GM23338 (cell line): Measurements from ENCODE around the gene R3HDM2. TPM values are rescaled to one million over a fixed set of nuclear protein-coding genes. Genes with fewer than 3 reads are reported as not detected.
A peak's percentile ranks its signal among the peaks of the same experiment; 100 is the strongest.

ENCODE experiments used
- ATAC-seq: fragments of 200-7000 bp; cut with Tn5 transposase; 3 replicates; pipeline ENCODE4 v1.9.1; 2020
- DNase-seq: peaks from one replicate; pipeline ENCODE4 v3.0.0-alpha.2; 2015; ENCODE audit warnings: low spot score
- H2AFZ ChIP-seq: fragments of 200-600 bp; sonication (generic); 2 replicates; pipeline ENCODE4 v1.8.0; 2016; ENCODE audit warnings: antibody characterized with exemption, mild to moderate bottlenecking, moderate library complexity
- H3F3A ChIP-seq: fragments of 200-600 bp; sonication (generic); replicated peaks from 2 replicates; pipeline ENCODE4 v1.8.0; 2017; ENCODE audit warnings: antibody characterized with exemption, mixed run types, low read depth
- H3K27ac ChIP-seq: fragments of 200-600 bp; sonication (generic); 2 replicates; pipeline ENCODE4 v1.6.1; 2016; ENCODE audit warnings: low read depth
- H3K27me3 ChIP-seq: fragments of 200-600 bp; sonication (generic); 2 replicates; pipeline ENCODE4 v1.8.0; 2016; ENCODE audit warnings: mild to moderate bottlenecking, mixed run types, moderate library complexity; ENCODE audit not compliant: insufficient read depth
- H3K36me3 ChIP-seq: fragments of 200-600 bp; sonication (generic); 2 replicates; pipeline ENCODE4 v1.8.0; 2016; ENCODE audit warnings: mild to moderate bottlenecking; ENCODE audit not compliant: insufficient read depth
- H3K4me1 ChIP-seq: fragments of 200-600 bp; sonication (generic); 2 replicates; pipeline ENCODE4 v1.8.0; 2016; ENCODE audit warnings: mild to moderate bottlenecking, moderate library complexity; ENCODE audit not compliant: insufficient read depth
- H3K4me2 ChIP-seq: fragments of 200-600 bp; sonication (generic); 2 replicates; pipeline ENCODE4 v1.7.1; 2017; ENCODE audit warnings: mixed run types
- H3K4me3 ChIP-seq: fragments of 200-600 bp; sonication (generic); 2 replicates; pipeline ENCODE4 v1.6.1; 2016; ENCODE audit warnings: mixed run types
- H3K79me2 ChIP-seq: fragments of 200-600 bp; sonication (generic); replicated peaks from 2 replicates; pipeline ENCODE4 v1.8.0; 2017; ENCODE audit warnings: mild to moderate bottlenecking; ENCODE audit not compliant: insufficient read depth
- H3K9me2 ChIP-seq: fragments of 200-600 bp; sonication (generic); 2 replicates; pipeline ENCODE4 v1.8.0; 2017; ENCODE audit not compliant: insufficient read depth
- H4K20me1 ChIP-seq: fragments of 200-600 bp; sonication (generic); replicated peaks from 2 replicates; pipeline ENCODE4 v1.8.0; 2017; ENCODE audit warnings: mild to moderate bottlenecking; ENCODE audit not compliant: insufficient read depth
- H3K27ac Mint-ChIP-seq: 2 replicates; pipeline ENCODE4 v1.8.0; 2020; ENCODE audit warnings: inconsistent platforms, mild to moderate bottlenecking, moderate library complexity, mixed read lengths
- H3K27me3 Mint-ChIP-seq: 3 replicates; pipeline ENCODE4 v1.8.0; 2022; ENCODE audit warnings: low read depth, mild to moderate bottlenecking, moderate library complexity, mixed read lengths, inconsistent platforms; ENCODE audit not compliant: insufficient read depth, poor library complexity
- H3K36me3 Mint-ChIP-seq: 3 replicates; pipeline ENCODE4 v1.8.0; 2021; ENCODE audit warnings: low read depth, mild to moderate bottlenecking, inconsistent platforms, moderate library complexity, mixed read lengths
- H3K4me1 Mint-ChIP-seq: 3 replicates; pipeline ENCODE4 v1.8.0; 2020; ENCODE audit warnings: mild to moderate bottlenecking, inconsistent platforms, mixed read lengths
- H3K4me3 Mint-ChIP-seq: 3 replicates; pipeline ENCODE4 v1.8.0; 2021; ENCODE audit warnings: moderate library complexity, mild to moderate bottlenecking, inconsistent platforms, mixed read lengths
- H3K9me3 Mint-ChIP-seq: 3 replicates; pipeline ENCODE4 v1.8.0; 2020; ENCODE audit warnings: moderate library complexity, mild to moderate bottlenecking, inconsistent platforms, mixed read lengths
- CREB1 ChIP-seq: fragments of 250-450 bp; sonication (Bioruptor Pico); IDR thresholded peaks from 2 replicates; pipeline ENCODE4 v1.5.0; 2020; ENCODE audit warnings: low read depth, mild to moderate bottlenecking, moderate library complexity
- CTCF ChIP-seq, 2 experiments: fragments of 200-600 bp in 1 of 2; sonication (generic) in 1 of 2; conservative IDR thresholded peaks; 2 replicates each; pipeline versions ENCODE4 v1.5.1 to v1.6.1; 2016 to 2017; ENCODE audit warnings: antibody characterized with exemption in 2 of 2, low read depth in 2 of 2, mild to moderate bottlenecking in 2 of 2, moderate library complexity in 1 of 2
- EZH2 ChIP-seq: fragments of 200-600 bp; sonication (generic); IDR thresholded peaks from one replicate; pipeline ENCODE4 v1.8.0; 2017; ENCODE audit warnings: antibody characterized with exemption, mild to moderate bottlenecking, low read depth; ENCODE audit not compliant: unreplicated experiment
- EZH2phosphoT487 ChIP-seq: fragments of 200-600 bp; sonication (generic); IDR thresholded peaks from one replicate; pipeline ENCODE4 v1.8.1; 2018; ENCODE audit warnings: antibody characterized with exemption; ENCODE audit not compliant: unreplicated experiment
- JUNB ChIP-seq: IDR thresholded peaks from one replicate; pipeline ENCODE4 v1.6.1; 2016; ENCODE audit warnings: antibody characterized with exemption; ENCODE audit not compliant: unreplicated experiment
- STAT1 ChIP-seq: IDR thresholded peaks from one replicate; pipeline ENCODE4 v1.6.1; 2016; ENCODE audit warnings: antibody characterized with exemption; ENCODE audit not compliant: unreplicated experiment
- ZNF331 ChIP-seq: fragments of 250-450 bp; sonication (Bioruptor Pico); IDR thresholded peaks from 2 replicates; pipeline ENCODE4 v1.5.0; 2020; ENCODE audit warnings: low read depth, mild to moderate bottlenecking, moderate library complexity
- polyA plus RNA-seq: library from polyadenylated mRNA; unstranded; fragments of >200 nt; fragmentation: Nextera tagmentation; extraction: Ambion mirVana; gene quantifications from 2 replicates; pipeline ENCODE4 v1.2.1, GENCODE V29; 2016
- total RNA-seq: library from RNA; depleted of rRNA; stranded (reverse); fragments of >200 nt; shearing (Covaris generic); gene quantifications from 2 replicates; pipeline ENCODE4 v1.2.3, GENCODE V29; 2014
- TF ChIP-seq, protein P1 (sequence below): IDR thresholded peaks from 2 replicates; pipeline ENCODE4 v1.6.1; 2016; ENCODE audit warnings: antibody characterized with exemption
- TF ChIP-seq, protein P2 (sequence below): fragments of 250-450 bp; sonication (Bioruptor Pico); IDR thresholded peaks from 2 replicates; pipeline ENCODE4 v1.5.0; 2020; ENCODE audit warnings: mild to moderate bottlenecking, moderate library complexity

R3HDM2 gene
- total and polyA plus RNA-seq, 2 experiments from 2014 or later, result 9.6 to 19.6 TPM

DNA sequence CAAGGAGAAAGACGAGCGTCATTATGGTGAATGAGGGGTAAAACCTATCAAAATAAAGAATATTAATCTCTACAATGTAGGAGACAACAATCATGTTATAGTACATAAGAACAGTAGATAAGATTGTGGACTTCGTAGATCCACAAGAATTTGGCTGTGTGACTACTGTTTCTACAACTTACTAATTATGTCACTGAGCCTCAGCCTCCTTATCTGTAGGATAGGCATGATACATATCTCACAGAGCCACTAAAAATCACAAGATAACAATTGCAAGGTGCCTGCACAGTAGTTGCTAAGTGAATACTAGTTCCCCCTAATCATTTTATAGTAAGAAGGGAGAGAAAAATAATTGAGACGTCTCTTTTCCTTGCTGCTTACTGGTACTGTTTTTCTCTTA lies 101.6 kb downstream of the R3HDM2 start:
- Histone ChIP-seq H3K4me2 (no peak overlapping the region), H3K4me3 (no peak overlapping the region), H2AFZ (no peak overlapping the region), H3K27me3 (no peaks in the 10 kb centered on the region), H3F3A (no peaks in the 10 kb centered on the region), H3K36me3 (no peaks in the 10 kb centered on the region), H3K4me1 (no peaks in the 10 kb centered on the region), H3K27ac (no peak overlapping the region), H4K20me1 (no peaks in the 10 kb centered on the region), H3K9me2 (no peaks in the 10 kb centered on the region), H3K79me2 (no peaks in the 10 kb centered on the region)
- H3K4me3 Mint-ChIP-seq, result no peak overlapping the region
- DNase-seq (no peak), ATAC-seq (no peak)
- H3K27ac Mint-ChIP-seq, result peak overlapping the region; percentile 23; the same call in 1 of the 2 replicates
- no peaks in the 10 kb centered on the region for H3K27me3 Mint-ChIP-seq
- TF ChIP-seq ZNF331 (CRISPR knock-in tag) (no peak), CREB1 (CRISPR knock-in tag) (no peak), EZH2phosphoT487 (no peak)
- TF ChIP-seq, protein P1, sequence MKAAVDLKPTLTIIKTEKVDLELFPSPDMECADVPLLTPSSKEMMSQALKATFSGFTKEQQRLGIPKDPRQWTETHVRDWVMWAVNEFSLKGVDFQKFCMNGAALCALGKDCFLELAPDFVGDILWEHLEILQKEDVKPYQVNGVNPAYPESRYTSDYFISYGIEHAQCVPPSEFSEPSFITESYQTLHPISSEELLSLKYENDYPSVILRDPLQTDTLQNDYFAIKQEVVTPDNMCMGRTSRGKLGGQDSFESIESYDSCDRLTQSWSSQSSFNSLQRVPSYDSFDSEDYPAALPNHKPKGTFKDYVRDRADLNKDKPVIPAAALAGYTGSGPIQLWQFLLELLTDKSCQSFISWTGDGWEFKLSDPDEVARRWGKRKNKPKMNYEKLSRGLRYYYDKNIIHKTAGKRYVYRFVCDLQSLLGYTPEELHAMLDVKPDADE, result no peak
- peaks cover 6% of the 10 kb centered on the region for H3K36me3 Mint-ChIP-seq
- H3K9me3 Mint-ChIP-seq, result no peaks in the 10 kb centered on the region
- no peaks in the 10 kb centered on the region for H3K4me1 Mint-ChIP-seq

- Histone ChIP-seq H3K4me1 (no peaks in the 10 kb centered on the region), H4K20me1 (no peaks in the 10 kb centered on the region), H3K27ac (peak overlapping the region; percentile 19; the same call in 1 of the 2 replicates), H3K36me3 (no peaks in the 10 kb centered on the region), H2AFZ (no peak overlapping the region), H3K4me3 (no peak overlapping the region), H3K9me2 (no peaks in the 10 kb centered on the region), H3K79me2 (no peaks in the 10 kb centered on the region), H3K27me3 (no peaks in the 10 kb centered on the region), H3K4me2 (no peak overlapping the region), H3F3A (no peaks in the 10 kb centered on the region)
- Mint-ChIP-seq H3K4me3 (no peak overlapping the region), H3K4me1 (no peaks in the 10 kb centered on the region), H3K27me3 (peaks cover 9% of the 10 kb centered on the region), H3K9me3 (no peaks in the 10 kb centered on the region), H3K27ac (no peak overlapping the region), H3K36me3 (no peaks in the 10 kb centered on the region)
- DNase-seq (no peak), ATAC-seq (no peak)
- TF ChIP-seq STAT1 (no peak), EZH2phosphoT487 (no peak), JUNB (no peak), CTCF (conservative IDR thresholded peaks at IDR 0.05; ENCODE audit: low read depth in 2 of 2) (no peak), EZH2 (no peak)
- TF ChIP-seq, protein P2, sequence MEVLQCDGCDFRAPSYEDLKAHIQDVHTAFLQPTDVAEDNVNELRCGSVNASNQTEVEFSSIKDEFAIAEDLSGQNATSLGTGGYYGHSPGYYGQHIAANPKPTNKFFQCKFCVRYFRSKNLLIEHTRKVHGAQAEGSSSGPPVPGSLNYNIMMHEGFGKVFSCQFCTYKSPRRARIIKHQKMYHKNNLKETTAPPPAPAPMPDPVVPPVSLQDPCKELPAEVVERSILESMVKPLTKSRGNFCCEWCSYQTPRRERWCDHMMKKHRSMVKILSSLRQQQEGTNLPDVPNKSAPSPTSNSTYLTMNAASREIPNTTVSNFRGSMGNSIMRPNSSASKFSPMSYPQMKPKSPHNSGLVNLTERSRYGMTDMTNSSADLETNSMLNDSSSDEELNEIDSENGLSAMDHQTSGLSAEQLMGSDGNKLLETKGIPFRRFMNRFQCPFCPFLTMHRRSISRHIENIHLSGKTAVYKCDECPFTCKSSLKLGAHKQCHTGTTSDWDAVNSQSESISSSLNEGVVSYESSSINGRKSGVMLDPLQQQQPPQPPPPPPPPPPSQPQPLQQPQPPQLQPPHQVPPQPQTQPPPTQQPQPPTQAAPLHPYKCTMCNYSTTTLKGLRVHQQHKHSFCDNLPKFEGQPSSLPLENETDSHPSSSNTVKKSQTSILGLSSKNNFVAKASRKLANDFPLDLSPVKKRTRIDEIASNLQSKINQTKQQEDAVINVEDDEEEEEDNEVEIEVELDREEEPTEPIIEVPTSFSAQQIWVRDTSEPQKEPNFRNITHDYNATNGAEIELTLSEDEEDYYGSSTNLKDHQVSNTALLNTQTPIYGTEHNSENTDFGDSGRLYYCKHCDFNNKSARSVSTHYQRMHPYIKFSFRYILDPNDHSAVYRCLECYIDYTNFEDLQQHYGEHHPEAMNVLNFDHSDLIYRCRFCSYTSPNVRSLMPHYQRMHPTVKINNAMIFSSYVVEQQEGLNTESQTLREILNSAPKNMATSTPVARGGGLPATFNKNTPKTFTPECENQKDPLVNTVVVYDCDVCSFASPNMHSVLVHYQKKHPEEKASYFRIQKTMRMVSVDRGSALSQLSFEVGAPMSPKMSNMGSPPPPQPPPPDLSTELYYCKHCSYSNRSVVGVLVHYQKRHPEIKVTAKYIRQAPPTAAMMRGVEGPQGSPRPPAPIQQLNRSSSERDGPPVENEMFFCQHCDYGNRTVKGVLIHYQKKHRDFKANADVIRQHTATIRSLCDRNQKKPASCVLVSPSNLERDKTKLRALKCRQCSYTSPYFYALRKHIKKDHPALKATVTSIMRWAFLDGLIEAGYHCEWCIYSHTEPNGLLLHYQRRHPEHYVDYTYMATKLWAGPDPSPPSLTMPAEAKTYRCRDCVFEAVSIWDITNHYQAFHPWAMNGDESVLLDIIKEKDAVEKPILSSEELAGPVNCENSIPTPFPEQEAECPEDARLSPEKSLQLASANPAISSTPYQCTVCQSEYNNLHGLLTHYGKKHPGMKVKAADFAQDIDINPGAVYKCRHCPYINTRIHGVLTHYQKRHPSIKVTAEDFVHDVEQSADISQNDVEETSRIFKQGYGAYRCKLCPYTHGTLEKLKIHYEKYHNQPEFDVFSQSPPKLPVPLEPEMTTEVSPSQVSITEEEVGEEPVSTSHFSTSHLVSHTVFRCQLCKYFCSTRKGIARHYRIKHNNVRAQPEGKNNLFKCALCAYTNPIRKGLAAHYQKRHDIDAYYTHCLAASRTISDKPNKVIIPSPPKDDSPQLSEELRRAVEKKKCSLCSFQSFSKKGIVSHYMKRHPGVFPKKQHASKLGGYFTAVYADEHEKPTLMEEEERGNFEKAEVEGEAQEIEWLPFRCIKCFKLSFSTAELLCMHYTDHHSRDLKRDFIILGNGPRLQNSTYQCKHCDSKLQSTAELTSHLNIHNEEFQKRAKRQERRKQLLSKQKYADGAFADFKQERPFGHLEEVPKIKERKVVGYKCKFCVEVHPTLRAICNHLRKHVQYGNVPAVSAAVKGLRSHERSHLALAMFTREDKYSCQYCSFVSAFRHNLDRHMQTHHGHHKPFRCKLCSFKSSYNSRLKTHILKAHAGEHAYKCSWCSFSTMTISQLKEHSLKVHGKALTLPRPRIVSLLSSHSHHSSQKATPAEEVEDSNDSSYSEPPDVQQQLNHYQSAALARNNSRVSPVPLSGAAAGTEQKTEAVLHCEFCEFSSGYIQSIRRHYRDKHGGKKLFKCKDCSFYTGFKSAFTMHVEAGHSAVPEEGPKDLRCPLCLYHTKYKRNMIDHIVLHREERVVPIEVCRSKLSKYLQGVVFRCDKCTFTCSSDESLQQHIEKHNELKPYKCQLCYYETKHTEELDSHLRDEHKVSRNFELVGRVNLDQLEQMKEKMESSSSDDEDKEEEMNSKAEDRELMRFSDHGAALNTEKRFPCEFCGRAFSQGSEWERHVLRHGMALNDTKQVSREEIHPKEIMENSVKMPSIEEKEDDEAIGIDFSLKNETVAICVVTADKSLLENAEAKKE, result no peak
- TF ChIP-seq, protein P1, result no peak
Observed at GRCh38 chr12:57325395-57325794, 105.4 kb downstream of the R3HDM2 start.
